HepG2 (cell line): ENCODE results near the gene CD4. TPM values are rescaled to one million over a fixed set of nuclear protein-coding genes. Genes with fewer than 3 reads are reported as not detected.

ENCODE experiments used
- ATF4 ChIP-seq, 2 experiments: fragments of 450-650 bp in 1 of 2; sonication (generic) in 1 of 2; formaldehyde crosslinking; IDR thresholded peaks; 2 replicates each; pipeline versions ENCODE4 v1.5.0 to v1.8.0; 2020 to 2022; ENCODE audit warnings: mild to moderate bottlenecking in 1 of 2, missing genetic modification reagents in 1 of 2
- CENPX ChIP-seq: sonication (generic); formaldehyde crosslinking; IDR thresholded peaks from 2 replicates; pipeline ENCODE4 v1.9.0; 2021; ENCODE audit warnings: mild to moderate bottlenecking, missing genetic modification reagents, moderate library complexity
- HOXA7 ChIP-seq: sonication (generic); formaldehyde crosslinking; IDR thresholded peaks from 2 replicates; pipeline ENCODE4 v1.8.1; 2022; ENCODE audit warnings: mild to moderate bottlenecking, missing genetic modification reagents, moderate library complexity
- MNT ChIP-seq: fragments of 450-650 bp; IDR thresholded peaks from 2 replicates; pipeline ENCODE4 v1.6.1; 2016
- MXI1 ChIP-seq: IDR thresholded peaks from 3 replicates; pipeline ENCODE4 v1.6.1; 2012; ENCODE audit warnings: low read depth, low read length, inconsistent platforms, borderline replicate concordance
- SRY ChIP-seq: sonication (generic); formaldehyde crosslinking; IDR thresholded peaks from 2 replicates; pipeline ENCODE4 v1.8.0; 2022; ENCODE audit warnings: mild to moderate bottlenecking, missing genetic modification reagents
- ZBTB14 ChIP-seq: sonication (generic); formaldehyde crosslinking; IDR thresholded peaks from 2 replicates; pipeline ENCODE4 v1.4.0; 2020; ENCODE audit warnings: missing genetic modification reagents
- ZNF687 ChIP-seq: sonication (generic); formaldehyde crosslinking; IDR thresholded peaks from 2 replicates; pipeline ENCODE4 v1.5.1; 2020; ENCODE audit warnings: mild to moderate bottlenecking, missing genetic modification reagents, moderate library complexity
- polyA plus RNA-seq, 8 experiments: library from polyadenylated mRNA; depleted of rRNA in 3 of 8; stranded (reverse) in 7 of 8; unstranded in 1 of 8; fragments of >200 nt; fragmentation: Illumina TruSeq in 4 of 8; extraction: Trizol in 4 of 8; gene quantifications; 2 replicates each; pipeline versions ENCODE4 v1.2.1 to v1.2.3, GENCODE V29; 2011 to 2016; ENCODE audit warnings: low read depth in 4 of 8, missing spikeins in 1 of 8, mixed read lengths in 1 of 8; ENCODE audit not compliant: insufficient read depth in 1 of 8
- total RNA-seq, 5 experiments: library from RNA; depleted of rRNA; stranded (reverse); fragments of >200 nt; fragmentation: Illumina TruSeq; extraction: Trizol; gene quantifications; 2 replicates each; pipeline ENCODE4 v1.2.3, GENCODE V29; 2016; ENCODE audit warnings: low read depth in 1 of 5

The CD4 gene
- total and polyA plus RNA-seq, 2 of the 13 experiments (the other 11 are each of a cell fraction or from before 2014, with no cell fraction given) = 0.07 to 0.95 TPM

GRCh38 chr12:6850796-6851152 lies 61.4 kb downstream of the CD4 start (continued):
- TF ChIP-seq MXI1 (no peak), ATF4 (CRISPR knock-in tag; IDR thresholded peaks at IDR 0.05) (no peak), ZNF687 (CRISPR knock-in tag) (peak; percentile 33), ZBTB14 (no peak), CENPX (CRISPR knock-in tag) (no peak), MNT (no peak), SRY (CRISPR knock-in tag) (no peak), HOXA7 (CRISPR knock-in tag) (no peak)
